Mononuclear cell (primary cell): Measurements from ENCODE around the gene CREBZF. TPM values are rescaled to one million over a fixed set of nuclear protein-coding genes. Genes with fewer than 3 reads are reported as not detected.
"Not testable (repeated sequence)": the region's sequence is repeated elsewhere in the genome, so short reads cannot be mapped to it uniquely, and the experiment has no call there.

Source experiments
- H3K27me3 ChIP-seq: 2 replicates; pipeline ENCODE4 v1.6.0; 2011; ENCODE audit warnings: low read length, control low read depth; ENCODE audit not compliant: insufficient read depth
- H3K4me1 ChIP-seq: 2 replicates; pipeline ENCODE4 v1.5.1; 2011; ENCODE audit warnings: mild to moderate bottlenecking, low read length, control low read depth; ENCODE audit not compliant: insufficient read depth
- H3K4me3 ChIP-seq: 2 replicates; pipeline ENCODE4 v1.5.1; 2011; ENCODE audit warnings: mild to moderate bottlenecking, low read length, moderate library complexity
- H3K9me3 ChIP-seq: 2 replicates; pipeline ENCODE4 v1.5.1; 2011; ENCODE audit warnings: low read depth, mild to moderate bottlenecking, control low read depth, low read length
- total RNA-seq: library from RNA; depleted of rRNA; stranded (reverse); fragments of >200 nt; gene quantifications from one replicate; pipeline ENCODE4 v1.2.3, GENCODE V29; 2012

Gene CREBZF
- total RNA-seq, 1 donor: 55.2 TPM

GRCh38 chr11:85682330-85683305 lies 17.7 kb upstream of the CREBZF start:
- no peaks in the 10 kb centered on the region for H3K27me3 ChIP-seq
- H3K9me3 ChIP-seq: no peaks in the 10 kb centered on the region
- H3K4me1 ChIP-seq: peaks cover 12% of the 10 kb centered on the region
- peak overlapping the region; percentile 44 for H3K4me3 ChIP-seq

GRCh38 chr11:85680897-85681296 lies 16.0 kb upstream of the CREBZF start:
- H3K4me1 ChIP-seq: peaks cover 12% of the 10 kb centered on the region
- H3K9me3 ChIP-seq: no peaks in the 10 kb centered on the region
- no peak overlapping the region for H3K4me3 ChIP-seq
- no peaks in the 10 kb centered on the region for H3K27me3 ChIP-seq

DNA sequence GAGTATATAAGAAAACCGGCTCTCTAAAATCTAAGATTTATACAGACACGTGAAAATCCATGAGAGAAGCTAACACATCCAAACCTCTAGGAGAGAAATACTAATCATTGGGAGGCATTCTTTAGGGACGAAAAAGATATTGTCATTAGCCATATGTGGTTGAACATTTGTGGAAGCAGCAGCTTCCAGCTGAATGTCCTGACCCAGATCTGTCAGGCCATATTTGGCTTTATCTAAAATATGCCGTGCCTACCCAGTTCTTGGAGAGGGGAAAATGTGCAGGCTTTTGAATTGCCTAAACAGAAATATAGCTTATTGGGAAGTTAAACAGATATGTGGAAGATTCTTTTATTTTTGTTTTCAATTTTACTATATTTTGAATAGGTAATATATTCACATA lies 14.6 kb upstream of the CREBZF start:
- Histone ChIP-seq H3K4me1 (peaks cover 12% of the 10 kb centered on the region), H3K9me3 (no peaks in the 10 kb centered on the region), H3K4me3 (no peak overlapping the region), H3K27me3 (no peaks in the 10 kb centered on the region)

GRCh38 chr11:85673393-85673792 lies 8.5 kb upstream of the CREBZF start:
- H3K9me3 ChIP-seq: no peaks in the 10 kb centered on the region
- no peaks in the 10 kb centered on the region for H3K27me3 ChIP-seq
- no peak overlapping the region for H3K4me3 ChIP-seq
- no peaks in the 10 kb centered on the region for H3K4me1 ChIP-seq

GRCh38 chr11:85672105-85672902 lies 7.4 kb upstream of the CREBZF start:
- no peaks in the 10 kb centered on the region for H3K9me3 ChIP-seq
- H3K4me1 ChIP-seq: no peaks in the 10 kb centered on the region
- no peak overlapping the region for H3K4me3 ChIP-seq
- no peaks in the 10 kb centered on the region for H3K27me3 ChIP-seq

- H3K27me3 ChIP-seq, H3K9me3 ChIP-seq, H3K4me3 ChIP-seq, H3K4me1 ChIP-seq: not testable (repeated sequence)
Observed at GRCh38 chr11:85670949-85671663, 6.2 kb upstream of the CREBZF start.

DNA sequence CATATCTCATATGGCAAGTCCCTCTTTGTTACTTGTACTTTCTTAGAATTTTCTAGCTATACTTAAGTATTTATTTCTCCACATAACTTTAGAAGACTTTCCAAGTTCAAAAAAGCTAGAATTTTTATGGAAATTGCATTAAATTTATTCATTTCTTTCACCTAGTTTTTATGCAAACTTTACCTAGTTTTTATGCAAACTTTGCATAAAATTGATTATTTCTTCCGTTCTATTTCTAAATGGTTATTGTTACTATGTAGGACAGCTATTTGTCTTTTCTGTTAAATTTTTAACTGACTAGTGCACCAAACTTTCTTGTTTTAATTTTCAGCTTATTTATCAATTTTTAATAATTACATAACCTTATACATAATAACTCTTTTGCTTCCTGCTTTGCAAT lies 3.2 kb upstream of the CREBZF start:
- H3K4me1 ChIP-seq: peaks cover 6% of the 10 kb centered on the region
- H3K9me3 ChIP-seq: no peaks in the 10 kb centered on the region
- H3K27me3 ChIP-seq: no peaks in the 10 kb centered on the region
- no peak overlapping the region for H3K4me3 ChIP-seq

DNA sequence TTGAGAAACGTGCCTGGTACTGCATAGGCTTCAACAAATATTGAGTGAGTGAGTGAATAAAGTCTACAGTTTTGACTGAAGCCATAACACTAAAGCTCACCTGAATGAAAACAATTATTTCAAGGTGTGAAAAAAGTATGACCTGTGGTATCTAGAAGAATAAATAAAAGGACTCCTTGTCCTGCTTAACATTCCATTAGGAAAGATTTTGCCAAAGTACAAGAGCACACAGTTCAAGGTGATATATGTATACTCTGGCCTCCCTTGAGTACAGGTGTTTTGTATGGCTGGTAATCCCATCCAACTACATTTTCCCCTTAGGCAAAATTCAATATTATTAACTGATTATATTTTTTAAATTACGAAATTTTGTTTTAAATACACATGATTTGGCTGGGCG lies 1.8 kb upstream of the CREBZF start:
- H3K27me3 ChIP-seq: no peaks in the 10 kb centered on the region
- H3K4me1 ChIP-seq: peaks cover 16% of the 10 kb centered on the region
- no peaks in the 10 kb centered on the region for H3K9me3 ChIP-seq

DNA sequence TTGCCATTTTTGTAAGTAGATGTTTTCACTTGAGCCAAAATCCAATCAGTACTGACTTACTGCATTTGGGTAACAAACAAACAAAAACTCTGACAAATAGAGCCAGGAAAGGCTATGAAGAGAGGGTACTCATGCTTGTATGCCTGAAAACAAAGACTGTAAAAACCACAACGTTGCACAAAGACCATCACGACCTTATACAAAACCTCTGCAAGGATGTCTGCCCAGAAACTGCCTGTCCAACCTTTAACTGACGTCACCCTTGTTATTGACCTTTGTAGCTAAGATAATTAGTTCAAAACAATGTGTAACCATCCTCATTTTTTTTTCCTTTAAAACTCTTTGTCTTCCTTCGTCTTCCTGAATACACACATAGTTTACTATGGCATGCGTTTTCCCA lies 804 bp upstream of the CREBZF start:
- Histone ChIP-seq H3K4me3 (no peak overlapping the region), H3K9me3 (no peaks in the 10 kb centered on the region), H3K27me3 (no peaks in the 10 kb centered on the region), H3K4me1 (peaks cover 16% of the 10 kb centered on the region)

More for the DNA sequence above, 1.8 kb upstream of the CREBZF start:
- H3K4me3 ChIP-seq: no peak overlapping the region

DNA sequence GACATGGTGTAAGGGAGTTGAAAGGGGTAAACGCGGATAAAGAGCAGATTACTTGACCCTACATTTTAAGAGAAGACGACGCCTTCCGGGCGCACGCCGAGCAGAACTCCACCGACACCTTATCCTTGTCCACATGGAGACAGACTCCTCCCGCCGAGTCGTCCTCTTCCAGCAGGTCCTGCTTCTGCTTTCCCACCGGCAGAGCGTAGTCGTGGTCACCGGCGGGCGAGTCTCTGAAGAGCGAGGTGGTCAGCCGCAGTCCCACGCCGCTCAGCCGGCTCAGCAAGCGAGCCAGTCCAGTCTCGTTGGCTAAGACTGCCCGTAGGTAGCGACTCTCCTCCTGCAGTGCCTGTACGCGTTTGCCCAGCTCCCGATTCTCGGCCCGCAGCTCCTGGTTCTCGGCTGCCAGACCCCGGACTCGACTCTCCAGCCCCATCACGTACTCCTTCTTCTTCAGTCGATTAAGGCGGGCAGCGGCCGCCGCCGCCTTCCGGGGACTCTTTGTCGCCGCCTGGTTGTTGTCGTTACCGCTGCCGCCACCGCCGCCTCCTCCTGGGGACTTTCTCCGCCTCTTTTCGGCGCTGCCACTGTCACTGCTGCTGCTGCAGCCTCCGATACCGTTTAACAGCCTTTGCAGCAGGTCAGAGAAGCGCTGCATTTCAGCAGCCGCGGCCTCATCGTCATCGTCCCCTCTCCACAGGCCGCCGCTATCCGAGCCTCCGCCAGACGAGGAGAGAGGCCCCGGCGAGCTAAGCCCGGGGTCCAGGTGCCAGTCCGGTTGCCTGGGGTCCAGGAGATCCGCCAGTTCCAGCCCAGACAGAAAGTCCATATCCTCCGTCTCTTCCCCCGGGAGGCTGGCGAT lies 945 bp downstream of the CREBZF start:
- Histone ChIP-seq H3K4me1 (peaks cover 16% of the 10 kb centered on the region), H3K9me3 (no peaks in the 10 kb centered on the region), H3K4me3 (peak overlapping the region; percentile 83)

DNA sequence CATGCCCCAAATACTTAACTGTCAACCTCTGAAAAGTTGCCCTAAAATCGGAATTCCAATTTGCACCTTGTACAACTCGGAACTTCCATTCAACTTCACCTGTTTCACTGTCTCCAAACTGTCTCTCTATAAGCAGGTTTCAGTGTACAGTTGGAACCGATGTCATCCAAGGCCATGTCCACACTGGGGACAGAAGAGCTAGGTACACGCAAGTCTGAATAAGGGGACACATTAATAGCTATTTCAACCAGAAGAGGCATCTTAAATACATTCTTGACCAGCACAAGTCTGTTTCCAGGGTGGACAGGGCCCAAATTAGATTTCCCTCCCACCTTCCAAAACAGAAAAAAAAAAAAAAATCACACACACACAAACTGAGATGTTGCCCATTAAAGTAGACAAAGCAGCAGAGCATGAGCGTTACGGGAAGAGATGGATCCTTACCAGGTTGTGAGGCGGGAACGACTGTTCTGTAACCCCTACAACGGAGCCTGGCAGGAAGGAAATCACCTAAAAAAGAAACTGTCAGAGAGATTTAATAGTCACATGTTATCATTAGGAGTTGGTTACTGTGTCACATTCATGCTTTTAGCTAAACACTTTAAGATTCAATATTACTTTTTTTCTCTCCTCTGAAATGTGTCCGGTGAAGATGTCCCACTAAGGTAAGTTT lies 1.7 kb downstream of the CREBZF start:
- Histone ChIP-seq H3K4me3 (peak overlapping the region; percentile 83), H3K9me3 (no peaks in the 10 kb centered on the region), H3K4me1 (peaks cover 16% of the 10 kb centered on the region), H3K27me3 (no peaks in the 10 kb centered on the region)

More for the DNA sequence above, 945 bp downstream of the CREBZF start:
- H3K27me3 ChIP-seq: no peaks in the 10 kb centered on the region

DNA sequence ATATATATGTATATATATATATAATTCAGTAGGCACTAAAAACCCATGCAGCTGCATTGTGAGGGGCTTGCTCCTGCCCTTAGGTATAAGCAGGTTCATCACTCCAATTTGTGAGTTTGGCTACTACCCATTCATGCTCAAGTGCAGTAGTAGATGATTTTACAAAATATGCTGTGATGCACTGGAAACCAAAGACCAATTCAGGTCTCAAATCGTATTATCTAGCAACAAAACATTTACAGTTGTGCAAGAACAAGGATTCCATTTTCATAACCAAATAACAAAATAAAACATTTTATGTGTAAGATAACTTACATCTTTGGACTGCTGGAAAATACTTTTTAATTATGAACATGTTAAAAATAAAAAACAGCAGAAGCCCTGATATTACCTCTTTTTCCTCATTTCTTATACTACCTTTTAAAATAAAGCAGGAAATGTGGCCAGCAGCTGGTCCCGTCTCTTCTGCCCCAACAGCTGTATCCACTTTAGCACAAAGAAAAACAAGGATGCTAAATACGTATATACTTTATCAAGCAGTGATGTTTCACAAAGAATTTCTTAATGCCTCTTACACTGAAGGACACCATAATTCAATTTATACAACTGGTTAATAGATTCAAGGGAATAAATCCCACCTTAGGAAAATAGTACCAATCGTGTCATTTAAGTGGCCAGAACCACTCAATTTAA lies 2.8 kb downstream of the CREBZF start:
- Histone ChIP-seq H3K4me3 (no peak overlapping the region), H3K9me3 (no peaks in the 10 kb centered on the region), H3K27me3 (no peaks in the 10 kb centered on the region), H3K4me1 (peaks cover 16% of the 10 kb centered on the region)

GRCh38 chr11:85658180-85658579 lies 6.7 kb downstream of the CREBZF start:
- H3K4me1 ChIP-seq: peaks cover 11% of the 10 kb centered on the region
- H3K9me3 ChIP-seq: no peaks in the 10 kb centered on the region
- H3K4me3 ChIP-seq: no peak overlapping the region
- H3K27me3 ChIP-seq: no peaks in the 10 kb centered on the region
